Vagina (tissue), 2 donors: ENCODE measurements around the gene PATJ.

ENCODE experiments used
- POLR2A ChIP-seq, 2 donors: fragments of 450-650 bp; IDR thresholded peaks; one replicate each; pipeline ENCODE4 v1.6.1; 2017; ENCODE audit warnings: antibody characterized with exemption in 2 of 2, mild to moderate bottlenecking in 2 of 2, moderate library complexity in 2 of 2
- POLR2AphosphoS5 ChIP-seq, 2 donors: sonication (generic); formaldehyde crosslinking; IDR thresholded peaks; one replicate each; pipeline ENCODE4 v1.9.0; 2017; ENCODE audit warnings: antibody characterized with exemption in 2 of 2, mild to moderate bottlenecking in 2 of 2, low read depth in 1 of 2; ENCODE audit not compliant: insufficient read depth in 1 of 2
- TF ChIP-seq, protein P1 (sequence below), 3 experiments: fragments of 450-650 bp in 2 of 3; fragments of 200-600 bp in 1 of 3; sonication (generic) in 1 of 3; IDR thresholded peaks; one replicate each; pipeline ENCODE4 v1.5.1; 2017 to 2019; ENCODE audit warnings: antibody characterized with exemption in 3 of 3, mild to moderate bottlenecking in 2 of 3, moderate library complexity in 2 of 3

DNA sequence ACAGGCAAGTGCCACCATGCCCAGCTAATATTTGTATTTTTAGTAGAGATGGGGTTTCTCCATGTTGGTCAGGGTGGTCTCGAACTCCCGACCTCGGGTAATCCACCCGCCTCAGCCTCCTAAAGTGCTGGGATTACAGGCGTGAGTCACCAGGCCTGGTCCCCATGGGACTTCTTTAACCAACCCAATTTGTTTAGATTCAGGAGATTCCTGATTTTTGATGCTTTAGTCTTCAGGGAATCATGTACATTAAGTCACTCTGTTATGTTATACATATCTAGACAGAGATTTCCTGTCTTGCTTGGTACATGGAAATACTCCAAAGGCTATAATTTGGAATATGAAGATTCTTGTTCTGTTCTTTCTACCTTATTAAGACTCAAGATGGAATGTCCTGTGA is 250.0 kb downstream of the PATJ start:
- TF ChIP-seq, protein P1, sequence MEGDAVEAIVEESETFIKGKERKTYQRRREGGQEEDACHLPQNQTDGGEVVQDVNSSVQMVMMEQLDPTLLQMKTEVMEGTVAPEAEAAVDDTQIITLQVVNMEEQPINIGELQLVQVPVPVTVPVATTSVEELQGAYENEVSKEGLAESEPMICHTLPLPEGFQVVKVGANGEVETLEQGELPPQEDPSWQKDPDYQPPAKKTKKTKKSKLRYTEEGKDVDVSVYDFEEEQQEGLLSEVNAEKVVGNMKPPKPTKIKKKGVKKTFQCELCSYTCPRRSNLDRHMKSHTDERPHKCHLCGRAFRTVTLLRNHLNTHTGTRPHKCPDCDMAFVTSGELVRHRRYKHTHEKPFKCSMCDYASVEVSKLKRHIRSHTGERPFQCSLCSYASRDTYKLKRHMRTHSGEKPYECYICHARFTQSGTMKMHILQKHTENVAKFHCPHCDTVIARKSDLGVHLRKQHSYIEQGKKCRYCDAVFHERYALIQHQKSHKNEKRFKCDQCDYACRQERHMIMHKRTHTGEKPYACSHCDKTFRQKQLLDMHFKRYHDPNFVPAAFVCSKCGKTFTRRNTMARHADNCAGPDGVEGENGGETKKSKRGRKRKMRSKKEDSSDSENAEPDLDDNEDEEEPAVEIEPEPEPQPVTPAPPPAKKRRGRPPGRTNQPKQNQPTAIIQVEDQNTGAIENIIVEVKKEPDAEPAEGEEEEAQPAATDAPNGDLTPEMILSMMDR (IDR thresholded peaks at IDR 0.05), result no peak
- TF ChIP-seq POLR2AphosphoS5 (IDR thresholded peaks at IDR 0.05; ENCODE audit: insufficient read depth in 1 of 2, low read depth in 1 of 2) (no peak), POLR2A (IDR thresholded peaks at IDR 0.05) (no peak)
